Liver (tissue), 3 donors: Measurements from ENCODE around the gene PDE4B.

Source experiments
- CTCF ChIP-seq: fragments of 150-350 bp; IDR thresholded peaks from 2 replicates; pipeline ENCODE4 v1.5.1; 2017; ENCODE audit warnings: improper control_type of control experiment, low read depth, low read length; ENCODE audit not compliant: missing input control
- GABPA ChIP-seq, 2 donors: IDR thresholded peaks in 1 of 2; conservative IDR thresholded peaks in 1 of 2; 2 replicates each; pipeline ENCODE4 v1.6.1; 2016; ENCODE audit warnings: antibody characterized with exemption in 2 of 2, mild to moderate bottlenecking in 1 of 2, moderate library complexity in 1 of 2
- RAD21 ChIP-seq, 2 donors: IDR thresholded peaks; 2 replicates each; pipeline ENCODE4 v1.6.1; 2016; ENCODE audit warnings: antibody characterized with exemption in 2 of 2, mild to moderate bottlenecking in 2 of 2
- REST ChIP-seq: IDR thresholded peaks from 2 replicates; pipeline ENCODE4 v1.6.1; 2016; ENCODE audit warnings: antibody characterized with exemption, mild to moderate bottlenecking
- RXRA ChIP-seq, 2 donors: IDR thresholded peaks; 2 replicates each; pipeline ENCODE4 v1.6.1; 2017 to 2018; ENCODE audit warnings: antibody characterized with exemption in 2 of 2, mild to moderate bottlenecking in 1 of 2
- SP1 ChIP-seq: IDR thresholded peaks from 2 replicates; pipeline ENCODE4 v1.6.1; 2018; ENCODE audit warnings: antibody characterized with exemption, mild to moderate bottlenecking
- TF ChIP-seq, protein P1 (sequence below): IDR thresholded peaks from 2 replicates; pipeline ENCODE4 v1.6.1; 2016; ENCODE audit warnings: antibody characterized with exemption
- donor health status: healthy.
- donor health status: healthy.

DNA sequence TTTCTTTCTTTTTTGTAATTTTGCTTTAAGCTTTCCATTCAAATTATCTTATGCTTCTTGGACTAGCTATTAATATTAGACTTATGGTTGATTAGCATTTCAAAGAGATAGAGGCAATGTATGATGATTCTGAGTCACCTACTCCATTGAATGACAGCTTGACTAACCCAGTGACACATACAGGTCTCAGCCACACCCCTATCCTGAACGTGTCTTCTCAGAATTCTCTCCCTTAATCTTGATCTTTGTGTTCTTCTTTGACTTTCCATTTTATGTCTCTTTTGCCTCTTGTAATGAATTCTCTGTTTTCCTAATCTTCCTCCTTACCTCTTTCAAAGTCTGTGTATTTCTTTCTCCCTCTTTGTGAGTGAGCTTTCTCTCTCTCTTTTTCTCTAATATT is 241.1 kb downstream of the PDE4B start:
- TF ChIP-seq CTCF = no peak
- TF ChIP-seq, protein P1, sequence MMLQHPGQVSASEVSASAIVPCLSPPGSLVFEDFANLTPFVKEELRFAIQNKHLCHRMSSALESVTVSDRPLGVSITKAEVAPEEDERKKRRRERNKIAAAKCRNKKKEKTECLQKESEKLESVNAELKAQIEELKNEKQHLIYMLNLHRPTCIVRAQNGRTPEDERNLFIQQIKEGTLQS = no peak
- TF ChIP-seq REST = no peak
- no peak for TF ChIP-seq SP1
- TF ChIP-seq RAD21 (IDR thresholded peaks at IDR 0.05) = no peak
- no peak for TF ChIP-seq GABPA (IDR thresholded peaks at IDR 0.05 in 1 of 2, conservative IDR thresholded peaks at IDR 0.05 in 1 of 2)
- no peak for TF ChIP-seq RXRA (IDR thresholded peaks at IDR 0.05)
